HG03558 (cell line): ENCODE measurements around the gene RGS6.

ENCODE experiments used
- ATAC-seq: cut with Tn5 transposase; IDR thresholded peaks from one replicate; pipeline ENCODE4 v1.9.1; 2021; ENCODE audit warnings: moderate number of reproducible peaks; ENCODE audit not compliant: unreplicated experiment; ENCODE audit errors: extremely low read depth

RGS6 gene

DNA sequence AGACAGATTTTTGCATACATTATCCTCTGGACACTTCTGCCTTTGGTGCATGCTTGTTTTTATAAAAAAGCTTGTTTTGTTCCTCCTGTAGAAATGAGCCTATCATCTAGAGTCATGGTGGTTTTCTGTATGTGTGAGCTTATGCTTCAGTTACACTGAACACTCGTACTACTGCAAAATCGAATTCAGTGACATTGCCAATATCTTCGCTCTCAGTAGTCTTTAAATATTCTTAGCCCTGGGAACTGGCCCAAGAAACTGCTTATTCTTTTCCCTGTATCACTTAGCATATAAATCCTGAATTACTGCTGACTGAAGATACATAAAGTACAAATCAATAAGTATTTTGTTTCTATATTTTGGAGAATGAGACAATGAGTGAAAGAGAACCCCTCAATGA is 70.5 kb downstream of the RGS6 start:
- no peak for ATAC-seq

- no peak for ATAC-seq
These were observed 76.4 kb downstream of the RGS6 start for GRCh38 chr14:72008666-72009065.

DNA sequence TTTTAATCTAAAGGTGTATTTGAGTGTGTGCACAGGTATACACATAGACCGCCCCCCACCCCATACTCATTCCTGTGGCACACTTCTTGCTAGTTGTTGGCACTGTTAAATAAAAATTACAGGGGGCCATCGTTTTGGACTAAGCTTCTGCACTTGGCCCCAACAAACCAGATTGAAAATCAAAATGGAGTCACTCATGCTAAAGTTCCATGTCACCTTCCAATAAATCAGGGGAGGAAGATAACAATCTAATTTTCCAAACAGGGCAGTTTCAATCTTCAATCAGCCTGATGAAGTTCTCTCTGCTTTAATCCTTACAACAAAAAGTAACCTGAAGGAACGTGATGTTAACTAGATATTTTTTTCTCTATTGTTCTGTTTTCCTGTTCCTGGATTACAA is 78.2 kb downstream of the RGS6 start:
- ATAC-seq: no peak

- no peak for ATAC-seq
These were observed 81.6 kb downstream of the RGS6 start for GRCh38 chr14:72013721-72014345.

DNA sequence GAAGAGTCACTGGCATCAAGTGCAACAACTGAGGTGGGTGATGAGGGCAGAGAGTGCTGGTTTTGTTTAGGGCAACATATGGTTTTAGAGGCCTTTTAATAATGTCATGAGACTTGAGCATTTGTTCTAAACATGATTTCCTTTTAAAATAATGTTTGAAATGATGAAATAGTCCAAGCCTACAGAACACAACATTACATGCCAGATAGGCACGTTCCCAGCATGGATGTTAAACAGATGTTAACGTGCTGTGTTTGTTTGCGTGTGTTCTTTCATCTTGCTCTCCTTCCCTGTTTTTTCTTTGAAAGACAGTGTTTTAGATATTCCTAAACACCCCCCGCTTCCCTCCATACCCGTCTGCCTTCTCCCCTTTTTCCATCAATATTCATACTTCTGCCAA is 82.3 kb downstream of the RGS6 start:
- ATAC-seq: no peak

DNA sequence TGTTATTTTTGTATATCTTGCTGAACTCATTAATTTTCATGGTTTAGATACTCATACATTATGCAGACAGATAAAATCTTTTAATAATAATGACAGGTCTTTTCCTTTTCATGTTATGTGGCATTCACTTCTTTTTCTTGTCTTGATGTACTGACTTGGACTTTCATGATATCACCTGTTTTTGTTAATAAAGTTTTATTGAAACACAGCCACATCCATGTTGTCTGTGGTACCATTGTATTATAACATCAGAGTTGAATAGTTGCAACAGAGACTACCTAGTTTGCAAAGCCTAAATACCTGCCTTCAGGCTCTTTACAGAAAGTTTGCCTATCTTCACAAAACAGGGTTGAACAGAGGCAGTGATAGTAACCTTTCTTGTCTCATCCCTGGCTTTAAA is 85.1 kb downstream of the RGS6 start:
- no peak for ATAC-seq

DNA sequence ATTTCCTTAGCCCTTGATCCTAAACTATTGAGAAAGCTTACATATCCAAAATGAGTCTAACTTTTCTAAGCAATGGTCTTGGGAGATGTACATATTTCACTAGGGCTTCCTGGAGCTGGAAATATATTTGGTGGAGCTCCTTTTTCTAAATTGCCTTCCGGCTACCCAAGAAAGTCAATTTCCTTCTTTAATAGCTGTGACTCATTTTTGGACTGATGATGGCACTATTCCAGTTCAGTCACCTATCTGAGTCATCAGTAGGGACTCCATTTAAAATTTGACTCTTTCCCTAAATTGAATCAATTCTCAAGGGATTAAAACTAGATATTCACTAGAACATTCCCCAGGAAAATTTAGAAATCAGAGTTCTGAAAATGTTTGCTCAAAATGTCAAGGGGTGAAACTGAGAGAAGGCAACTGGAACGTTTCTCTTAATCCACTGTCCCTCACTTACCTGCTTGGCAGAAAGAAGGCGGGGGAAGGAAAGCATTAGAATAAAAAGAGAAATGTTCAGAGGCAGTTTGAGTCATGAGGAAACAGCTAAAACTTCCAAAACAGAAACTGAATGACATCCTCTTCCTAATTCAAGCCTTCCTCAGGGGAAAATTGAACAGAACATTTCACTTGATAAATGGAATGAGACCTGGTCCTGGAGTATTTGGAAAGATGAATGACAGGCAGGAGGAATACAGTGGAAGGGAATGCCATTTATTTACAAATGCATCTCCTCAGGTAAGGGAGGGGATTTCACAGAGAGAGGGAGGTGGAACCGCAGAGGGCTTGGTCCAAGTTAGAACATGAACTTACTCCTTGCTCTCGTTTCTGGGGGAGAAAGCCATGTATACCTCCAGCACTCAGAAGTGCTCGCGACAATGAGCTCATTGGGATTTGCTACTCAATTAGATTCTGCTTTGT is 91.2 kb downstream of the RGS6 start:
- ATAC-seq: no peak

GRCh38 chr14:72024043-72024407 is 91.8 kb downstream of the RGS6 start:
- no peak for ATAC-seq

DNA sequence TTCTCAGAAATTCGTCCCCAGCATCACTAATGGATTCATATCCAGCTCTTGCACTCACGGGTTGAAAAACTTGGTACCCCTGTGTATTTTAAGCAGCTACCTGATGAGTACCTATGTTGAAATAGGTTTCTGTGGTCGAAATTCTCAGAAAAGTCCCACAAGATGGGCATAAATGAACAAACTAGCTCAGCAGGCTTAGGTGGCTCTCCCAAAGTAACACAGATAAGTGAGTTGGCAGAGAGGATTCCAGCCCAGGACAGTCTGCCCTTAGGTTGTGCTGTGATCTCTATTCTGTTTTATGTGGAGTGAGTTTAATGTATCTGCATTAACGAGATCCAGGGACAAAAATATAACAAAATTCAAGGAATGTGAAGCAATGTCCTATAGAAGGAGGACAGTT is 92.3 kb downstream of the RGS6 start:
- no peak for ATAC-seq

DNA sequence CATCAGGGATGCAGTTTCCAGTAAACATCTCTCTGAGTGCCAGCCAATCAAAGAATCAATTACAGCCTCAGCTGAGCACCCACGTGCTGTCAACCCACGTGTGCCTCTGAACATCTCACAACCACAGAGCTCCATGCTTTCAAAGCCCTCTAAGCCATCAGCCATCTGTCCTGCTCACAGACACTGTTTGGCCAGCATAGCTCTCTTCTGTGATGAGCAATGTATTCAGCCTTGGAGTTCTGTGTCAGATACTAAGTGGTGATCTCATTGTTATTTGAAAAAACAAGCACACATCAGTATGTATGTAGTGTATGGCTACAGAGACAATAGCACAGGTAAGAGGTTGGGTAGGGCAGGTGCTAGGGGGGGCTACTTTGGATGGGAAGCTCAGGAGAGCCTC is 94.3 kb downstream of the RGS6 start:
- no peak for ATAC-seq

GRCh38 chr14:72027061-72027460 is 94.8 kb downstream of the RGS6 start:
- no peak for ATAC-seq

DNA sequence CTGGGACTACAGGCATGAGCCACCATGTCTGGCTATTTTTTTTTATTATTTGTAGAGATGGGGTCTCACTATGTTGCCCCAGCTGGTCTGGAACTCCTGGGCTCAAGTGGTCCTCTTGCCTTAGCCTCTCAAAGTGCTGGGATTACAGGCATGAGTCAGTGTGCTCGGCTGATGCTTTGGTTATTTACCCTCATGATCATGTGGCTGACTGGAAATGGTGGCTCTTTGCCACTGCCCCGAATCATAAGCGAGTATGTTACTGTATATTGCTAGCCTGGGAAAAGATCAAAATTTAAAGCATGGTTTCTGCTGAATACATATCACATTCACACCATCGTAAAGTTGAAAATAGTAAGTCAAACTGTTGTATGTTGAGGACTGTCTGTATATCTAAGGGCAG is 101.1 kb downstream of the RGS6 start:
- no peak for ATAC-seq

GRCh38 chr14:72040528-72040927 is 108.3 kb downstream of the RGS6 start:
- no peak for ATAC-seq

GRCh38 chr14:72045271-72045670 is 113.0 kb downstream of the RGS6 start:
- ATAC-seq: no peak

DNA sequence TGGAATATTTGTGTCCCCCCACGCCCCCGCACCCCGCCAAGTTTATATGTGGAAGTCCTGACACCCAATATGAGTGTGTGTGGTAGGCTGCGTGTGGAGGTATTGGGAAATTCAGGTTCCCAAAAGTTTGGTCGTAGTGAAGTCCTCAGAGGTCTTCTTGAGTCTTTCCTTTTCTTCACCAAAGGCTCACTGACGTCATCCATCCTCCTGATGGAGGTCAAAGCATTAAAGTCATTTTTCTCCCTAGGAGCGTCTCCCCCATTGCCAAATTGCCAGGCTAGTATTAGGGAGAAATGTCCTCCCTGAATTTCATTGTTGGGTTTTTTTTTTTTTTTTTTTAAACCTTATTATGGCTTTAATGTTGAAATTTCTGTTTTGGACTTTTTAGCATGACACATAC is 113.7 kb downstream of the RGS6 start:
- no peak for ATAC-seq

- no peak for ATAC-seq
These were observed 117.2 kb downstream of the RGS6 start for GRCh38 chr14:72049462-72049861.

- ATAC-seq: no peak
These were observed 120.1 kb downstream of the RGS6 start for GRCh38 chr14:72052356-72052755.

DNA sequence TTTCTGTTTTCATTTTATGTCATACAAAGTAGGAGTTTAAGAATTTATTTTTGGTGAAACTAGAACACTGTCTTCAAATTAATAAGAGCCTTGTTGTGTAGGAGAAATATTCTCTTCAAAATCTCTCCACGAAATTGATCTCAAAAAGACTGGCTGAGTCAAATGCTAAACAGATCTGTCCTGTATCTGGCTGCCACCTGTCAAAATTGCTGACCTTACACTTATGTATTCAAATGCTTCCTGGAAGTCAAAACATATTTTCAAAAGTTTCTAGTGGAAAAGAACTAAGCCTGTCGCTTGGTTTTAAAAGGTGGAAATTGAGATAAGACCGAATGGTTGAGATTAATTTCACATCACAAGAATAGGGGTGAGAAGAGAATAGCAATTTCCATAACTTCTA is 121.4 kb downstream of the RGS6 start:
- ATAC-seq: no peak

DNA sequence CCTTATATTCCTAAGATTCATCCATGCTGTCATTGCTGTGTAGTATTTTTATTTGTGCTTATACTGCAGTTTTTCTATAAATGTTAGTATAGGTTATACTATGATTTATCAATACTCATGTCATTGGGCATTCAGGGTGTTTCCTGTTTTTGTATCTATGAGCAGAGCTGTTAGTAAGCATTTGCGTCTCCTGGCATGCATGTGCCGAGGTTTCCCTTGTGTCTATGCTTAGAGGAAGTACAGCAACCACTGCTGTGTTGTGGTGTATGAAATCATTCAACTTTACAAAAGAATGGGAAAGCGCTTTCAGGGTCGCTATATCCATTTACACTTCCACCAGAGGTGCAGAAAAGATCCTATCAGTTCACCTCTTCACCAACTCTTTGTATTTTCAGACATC is 122.7 kb downstream of the RGS6 start:
- no peak for ATAC-seq

- no peak for ATAC-seq
These were observed 125.6 kb downstream of the RGS6 start for GRCh38 chr14:72057701-72058285.

GRCh38 chr14:72060460-72060859 is 128.2 kb downstream of the RGS6 start:
- ATAC-seq: no peak

GRCh38 chr14:72060917-72061316 is 128.7 kb downstream of the RGS6 start:
- ATAC-seq: no peak
